T-helper 9 cell (primary cell): ENCODE data around the gene KRTAP12-1.

Experiments
- DNase-seq: peaks from one replicate; pipeline ENCODE4 v3.0.0-alpha.2; 2020

KRTAP12-1 gene

DNA sequence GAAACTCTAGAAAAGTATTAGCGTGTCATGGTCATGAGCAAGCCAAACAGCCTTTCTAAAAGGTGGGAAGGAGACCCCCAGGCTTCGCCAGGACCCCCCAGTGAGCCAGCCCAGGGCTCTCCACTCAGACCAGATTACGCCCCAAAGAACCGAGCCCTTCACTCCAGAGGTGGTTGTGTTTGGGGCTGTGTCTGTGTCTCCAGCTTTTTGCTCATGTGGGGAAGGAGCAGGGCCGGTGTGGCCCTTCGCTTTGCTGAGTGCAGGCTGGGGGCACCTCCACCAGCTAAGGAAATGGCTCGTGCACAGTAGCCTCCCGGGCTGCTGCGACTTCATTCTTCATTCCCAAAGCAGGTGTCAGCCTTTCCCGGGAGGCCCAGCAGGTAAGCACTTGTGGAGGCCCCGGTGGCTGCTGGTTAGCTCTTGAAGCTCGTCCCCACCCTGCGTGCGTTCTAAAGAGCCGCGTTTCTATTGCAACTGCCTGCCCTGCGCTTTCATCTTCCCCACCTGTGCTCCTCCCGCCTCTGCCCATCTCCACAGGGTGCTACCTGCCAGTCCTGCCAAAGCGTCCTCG, 28.9 kb upstream of the KRTAP12-1 start:
- DNase-seq: no peak

DNA sequence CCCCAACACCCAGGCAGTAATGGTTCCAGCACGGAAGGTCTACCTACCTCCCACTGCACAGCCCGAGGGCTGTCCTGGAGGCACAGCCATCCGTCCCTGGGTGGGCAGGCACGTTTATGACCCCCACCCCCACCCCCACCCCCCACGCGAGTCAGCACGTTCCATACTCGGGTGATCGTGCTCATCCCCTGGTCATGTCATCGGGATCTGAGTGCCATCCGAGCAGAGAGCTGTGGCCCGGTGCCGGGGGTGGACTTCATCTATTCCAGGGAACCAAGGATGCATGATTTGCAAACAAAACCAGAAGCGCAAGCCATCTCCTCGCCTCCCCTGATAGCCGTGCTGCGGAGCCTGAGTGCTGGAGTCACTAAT, 28.3 kb upstream of the KRTAP12-1 start:
- no peak for DNase-seq

DNA sequence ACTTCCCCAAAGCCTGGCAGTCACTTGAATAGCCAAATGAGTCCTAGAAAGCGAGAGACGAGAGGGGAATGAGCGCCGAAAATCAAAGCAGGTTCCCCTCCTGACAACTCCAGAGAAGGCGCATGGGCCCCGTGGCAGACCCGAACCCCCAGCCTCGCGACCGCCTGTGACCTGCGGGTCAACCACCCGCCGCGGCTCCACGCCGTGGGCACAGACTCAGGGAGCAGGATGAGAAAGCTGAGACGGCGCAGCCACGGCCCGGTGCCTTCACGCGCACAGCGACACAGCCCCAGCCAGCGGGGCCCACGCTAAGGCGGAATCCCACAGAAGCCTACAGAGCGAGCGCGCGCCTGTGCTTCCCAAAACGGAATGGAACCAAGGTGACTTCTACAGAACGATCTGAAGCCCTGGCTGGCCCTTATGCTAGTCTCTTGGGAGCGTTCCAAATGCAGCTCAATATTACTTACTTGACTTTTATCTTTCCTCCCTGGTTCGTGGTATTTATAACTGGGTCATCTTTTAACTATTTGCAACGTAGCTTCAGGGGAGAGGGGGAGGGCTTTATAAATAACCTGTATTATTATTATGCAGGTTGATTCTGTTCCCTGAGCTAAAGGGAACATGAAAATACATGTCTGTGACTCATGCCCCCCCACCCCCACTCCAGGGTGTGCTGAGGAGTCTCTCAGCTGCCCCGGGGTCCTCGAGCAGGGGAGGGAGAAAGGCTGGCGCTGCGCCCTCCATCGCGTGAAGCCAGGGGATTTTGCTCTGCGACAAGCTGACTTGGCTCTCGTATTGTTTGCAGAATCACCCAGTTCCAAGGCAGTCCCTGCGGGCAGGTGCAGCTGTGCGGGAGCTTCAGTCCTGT, 27.7 kb upstream of the KRTAP12-1 start:
- DNase-seq: no peak

DNA sequence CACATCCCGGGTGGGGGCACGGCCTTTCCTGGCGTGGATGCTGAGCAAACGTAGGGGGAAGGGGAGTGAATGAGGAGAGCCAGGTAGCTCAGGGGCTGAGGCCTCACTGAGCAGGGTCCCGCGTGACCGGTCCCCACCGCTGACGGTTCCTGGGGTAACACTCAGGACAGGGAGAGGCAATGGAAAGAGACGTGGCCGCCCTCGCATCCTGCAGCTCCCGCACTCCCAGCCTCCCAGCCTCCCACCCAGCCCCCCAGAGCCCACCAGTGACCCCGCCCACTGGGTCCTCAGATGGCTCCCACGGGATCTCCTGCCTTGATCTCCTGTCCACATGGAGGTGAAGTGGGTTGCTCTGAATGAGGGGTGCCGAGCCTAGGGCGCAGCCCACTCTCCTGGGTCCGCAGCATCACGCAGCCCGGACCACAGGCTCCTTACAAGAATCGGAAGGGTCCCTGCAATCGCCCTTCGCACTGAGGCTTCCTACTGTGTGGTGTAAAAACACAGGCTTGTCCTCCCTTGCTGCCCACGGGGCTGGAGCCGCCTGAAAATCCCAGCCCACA, 27.0 kb upstream of the KRTAP12-1 start:
- no peak for DNase-seq

DNA sequence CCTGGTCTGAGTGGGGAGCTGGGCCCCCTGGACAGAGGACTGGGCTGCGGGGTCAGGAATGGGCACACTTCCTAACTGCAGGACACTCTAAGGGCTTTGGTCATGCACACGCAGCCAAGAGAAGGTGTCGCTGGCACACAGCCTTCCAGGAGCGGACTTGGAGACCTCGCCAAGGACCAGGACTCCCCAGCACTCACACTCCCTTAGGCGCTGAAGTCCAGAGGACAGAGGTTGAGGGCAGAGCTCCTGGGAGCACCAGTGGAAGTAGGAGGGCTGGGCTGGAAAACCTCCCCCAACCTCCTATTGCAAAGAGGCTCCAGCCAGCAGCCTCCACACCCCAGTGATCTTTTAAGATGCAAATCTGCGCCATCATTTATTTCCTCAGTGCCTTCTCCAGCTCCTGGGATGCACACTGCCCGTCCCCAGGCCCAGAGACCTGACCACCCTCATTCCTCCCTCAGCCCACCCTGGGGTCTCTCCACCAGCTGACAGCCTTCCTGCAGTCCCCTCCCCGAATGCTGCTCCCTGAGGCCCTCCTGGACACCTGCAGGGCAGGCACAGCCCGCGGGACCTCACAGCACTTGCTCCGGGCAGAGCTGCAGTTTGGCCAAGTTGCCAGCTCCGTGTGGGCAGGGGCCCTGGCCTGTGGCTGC, 26.4 kb upstream of the KRTAP12-1 start:
- no peak for DNase-seq

DNA sequence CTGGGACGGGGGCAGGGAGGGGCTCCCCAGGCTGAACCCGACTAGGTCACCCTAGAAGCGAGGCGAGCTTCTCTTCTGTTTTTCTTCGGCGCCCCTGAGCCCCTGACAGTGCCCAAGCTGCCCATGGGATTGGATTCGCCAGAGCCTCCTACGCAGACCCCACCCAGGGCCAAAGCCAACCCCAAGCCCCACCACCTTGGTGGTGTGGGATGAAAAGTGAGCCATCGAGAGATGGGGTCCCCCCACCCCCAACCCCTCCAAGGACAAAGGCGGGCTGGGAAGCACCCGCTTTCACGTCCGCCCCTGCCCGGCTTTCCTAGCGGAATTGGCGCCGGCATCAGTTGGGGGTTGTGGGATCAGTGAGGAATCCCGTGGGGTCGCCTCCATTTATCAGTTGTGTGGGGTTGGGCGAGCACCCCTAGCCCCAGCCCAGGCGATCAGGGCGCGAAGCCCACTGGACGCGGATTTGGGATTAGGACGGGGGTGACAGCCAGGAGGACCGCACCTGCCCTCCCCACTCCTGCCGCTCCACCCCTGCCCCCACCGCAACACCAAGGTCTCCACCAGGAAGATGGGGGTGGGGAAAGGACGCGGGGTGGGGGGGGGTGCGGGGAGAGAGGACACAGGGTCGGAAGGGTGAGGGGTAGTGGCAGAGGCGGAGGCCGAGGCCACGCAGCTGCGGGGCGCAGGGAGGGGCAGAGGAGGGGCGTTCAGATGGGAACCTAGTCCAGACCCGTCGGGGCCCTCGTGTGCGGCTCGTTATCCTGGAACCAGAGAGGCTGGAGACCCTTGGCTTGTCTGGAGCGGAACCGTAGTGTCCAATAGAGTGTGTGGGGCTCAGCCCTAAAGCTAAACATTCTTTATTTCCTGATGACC, 25.0 kb upstream of the KRTAP12-1 start:
- DNase-seq: no peak

DNA sequence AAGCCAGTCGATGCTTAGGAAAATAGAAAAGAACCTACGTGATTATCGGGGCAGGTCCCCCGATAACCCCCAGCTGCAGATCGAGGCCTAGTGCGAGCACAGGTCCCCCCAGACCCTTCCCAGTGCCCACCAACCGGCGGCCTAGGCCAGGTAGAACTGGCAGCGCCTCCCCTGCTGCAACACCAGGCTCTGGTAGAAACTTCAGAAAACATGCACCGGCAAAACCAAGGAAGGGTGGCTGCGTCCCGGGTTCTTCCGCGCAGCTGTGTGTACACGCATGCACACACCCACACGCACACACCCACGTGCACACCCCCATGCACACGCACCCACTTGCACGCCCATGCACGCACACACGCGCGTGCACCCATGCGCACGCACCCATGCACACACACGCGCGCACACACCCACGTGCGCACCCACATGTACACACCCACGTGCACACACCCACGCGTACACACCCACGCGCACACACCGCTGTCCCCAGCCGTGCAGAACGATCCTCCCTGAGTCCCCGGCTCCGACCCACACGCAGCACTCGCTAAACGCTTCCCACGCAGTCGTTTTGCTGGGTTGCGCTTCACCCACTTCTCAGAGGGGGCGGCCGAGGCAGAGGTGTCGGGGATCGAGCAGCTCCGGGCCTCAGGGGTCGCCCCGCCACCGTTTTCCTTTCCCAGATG, 24.2 kb upstream of the KRTAP12-1 start:
- DNase-seq: no peak

- DNase-seq: no peak
Measured at GRCh38 chr21:44704636-44705001, 22.7 kb upstream of the KRTAP12-1 start.

GRCh38 chr21:44703731-44704635, 22.0 kb upstream of the KRTAP12-1 start:
- DNase-seq: no peak

DNA sequence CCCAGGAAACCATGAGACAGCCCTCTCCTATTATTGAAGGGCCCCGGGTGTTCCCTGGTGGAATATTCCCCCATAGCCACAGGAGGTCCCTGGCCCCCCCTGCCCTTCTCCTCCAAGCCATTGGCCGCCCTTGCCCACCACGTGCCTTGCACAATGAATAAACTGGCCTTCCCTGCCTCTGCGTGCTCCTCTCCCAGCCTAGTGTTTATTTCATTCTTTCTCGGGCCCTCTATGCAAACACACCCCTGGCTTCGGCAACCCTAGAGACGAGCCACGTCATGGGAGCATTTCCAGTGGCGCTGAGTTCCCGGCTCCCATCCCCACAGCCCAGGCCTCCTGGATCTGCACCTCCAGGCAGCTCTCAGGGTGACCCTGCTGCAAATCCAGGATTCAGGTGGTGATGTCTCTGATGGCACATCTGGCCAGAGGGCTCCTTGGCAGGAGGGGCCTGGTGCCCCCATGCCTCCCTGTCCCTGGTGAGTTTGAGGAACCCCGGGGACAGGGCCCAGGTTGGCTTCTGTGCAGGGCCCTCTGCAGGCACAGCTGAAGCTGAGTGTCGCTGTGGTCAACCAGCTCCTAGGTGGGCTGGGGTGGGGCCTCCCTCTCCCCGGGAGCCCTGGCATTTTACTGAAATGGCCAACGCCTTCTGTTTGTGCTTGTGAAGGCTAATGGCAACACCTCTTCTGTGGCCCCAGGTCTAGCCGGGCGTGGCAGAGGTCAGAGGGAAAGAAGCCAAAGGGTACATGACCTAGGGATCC, 21.2 kb upstream of the KRTAP12-1 start:
- no peak for DNase-seq

- DNase-seq: no peak
Measured at GRCh38 chr21:44702111-44702972, 20.4 kb upstream of the KRTAP12-1 start.

DNA sequence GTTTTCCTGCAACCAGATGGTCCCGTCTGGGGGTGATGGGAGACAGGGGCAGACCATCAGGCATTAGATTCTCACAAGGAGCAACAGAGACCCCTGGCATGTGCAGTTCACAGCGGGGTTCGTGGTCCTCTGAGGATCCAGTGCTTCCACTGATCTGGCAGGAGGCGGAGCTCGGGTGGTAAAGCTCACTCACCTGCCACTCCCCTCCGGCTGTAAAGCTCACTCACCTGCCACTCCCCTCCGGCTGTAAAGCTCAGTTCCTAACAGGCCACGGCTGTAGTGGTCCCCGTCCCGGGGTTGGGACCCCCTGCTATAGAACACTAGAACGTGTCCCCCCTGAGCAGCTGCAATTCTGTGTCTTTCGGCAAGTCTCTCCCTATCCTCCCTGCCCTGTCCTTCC, 19.6 kb upstream of the KRTAP12-1 start:
- DNase-seq: no peak

GRCh38 chr21:44701023-44701400, 19.0 kb upstream of the KRTAP12-1 start:
- no peak for DNase-seq

DNA sequence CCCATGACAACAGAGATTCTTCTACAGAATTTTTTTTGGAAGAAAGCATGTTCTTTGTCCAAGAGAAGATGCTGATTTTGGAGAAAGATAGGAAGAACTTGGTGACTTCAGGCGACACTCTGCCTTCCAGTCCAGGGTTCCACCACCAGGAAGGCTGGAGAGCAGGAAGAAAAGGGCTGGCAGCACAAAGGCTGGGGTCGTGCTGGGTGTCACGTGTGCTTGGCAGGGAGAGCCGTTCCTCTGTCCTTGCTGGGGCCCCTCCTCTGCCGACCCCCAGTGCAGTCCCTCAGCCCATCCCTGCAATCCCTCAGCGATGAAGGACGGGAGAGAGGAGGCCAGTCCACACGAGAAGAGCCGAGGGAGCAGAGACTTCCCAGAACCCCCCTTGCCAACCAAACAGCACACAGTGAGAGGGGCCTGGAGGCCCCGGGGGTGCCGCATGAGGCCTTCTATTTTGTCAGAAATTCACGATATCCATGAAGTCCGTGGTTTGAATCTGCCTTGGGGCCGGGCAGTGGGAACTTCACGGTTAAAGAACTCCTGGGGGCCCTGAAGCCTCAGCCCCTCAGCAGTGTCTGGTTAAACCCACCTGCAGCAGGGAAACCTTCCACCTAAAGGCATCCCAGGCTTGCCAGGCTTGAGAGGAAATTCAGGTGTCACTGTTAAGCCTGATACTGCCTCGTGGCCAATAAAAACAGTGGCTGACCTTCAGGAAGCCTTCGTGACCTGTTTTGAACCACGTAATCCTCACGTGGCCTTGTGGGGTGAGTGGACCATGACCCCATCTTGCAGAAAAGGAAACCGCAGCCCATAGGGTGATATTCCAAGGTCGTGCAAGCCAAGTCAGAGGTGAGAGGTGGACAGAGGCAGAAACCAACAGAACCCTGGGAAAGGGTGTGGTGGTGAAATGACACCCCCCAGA, 18.4 kb upstream of the KRTAP12-1 start:
- DNase-seq: no peak

- no peak for DNase-seq
Measured at GRCh38 chr21:44699502-44700001, 17.6 kb upstream of the KRTAP12-1 start.

DNA sequence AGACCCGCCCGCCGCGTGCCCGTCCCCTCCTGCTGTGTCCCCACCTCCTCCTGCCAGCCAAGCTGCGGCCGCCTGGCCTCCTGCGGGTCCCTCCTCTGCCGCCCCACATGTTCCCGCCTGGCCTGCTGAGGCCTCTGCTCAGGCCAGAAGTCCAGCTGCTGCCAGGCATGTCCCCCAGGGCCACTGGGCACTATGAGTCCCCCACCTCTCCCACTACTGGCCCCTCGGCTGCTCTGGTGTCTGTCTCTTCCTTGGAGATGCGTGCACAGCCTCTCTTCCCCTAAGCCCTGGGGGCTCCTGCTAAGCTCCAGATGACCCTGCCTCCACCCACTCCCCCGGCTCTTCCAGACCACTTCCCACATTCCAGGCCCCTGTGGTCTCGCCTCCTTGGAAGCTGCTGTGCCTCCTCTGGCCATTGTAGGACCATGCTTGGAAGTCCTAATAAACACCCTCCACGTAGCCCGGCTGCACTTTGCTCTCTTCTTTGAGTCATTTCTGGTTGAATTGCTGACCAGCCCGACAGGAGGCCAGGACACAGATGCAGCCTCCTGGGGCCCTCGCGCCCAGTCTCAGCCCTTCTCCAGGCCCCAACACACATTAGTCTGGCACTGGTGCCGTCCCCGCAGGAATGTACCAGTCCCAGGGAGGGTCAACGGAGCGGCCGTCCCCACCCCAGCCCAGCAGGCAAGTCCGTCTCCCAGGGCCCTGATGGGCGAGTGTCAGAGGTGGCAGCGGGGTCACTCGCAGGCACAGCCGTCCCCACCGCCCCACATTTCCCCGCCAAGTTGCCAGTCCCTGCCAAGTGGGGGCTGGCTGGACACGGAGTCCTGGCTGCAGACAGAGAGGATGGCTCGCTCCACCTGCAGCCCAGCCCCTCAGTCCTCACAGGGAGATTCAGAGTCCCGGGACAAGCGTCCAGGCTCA, 16.1 kb upstream of the KRTAP12-1 start:
- no peak for DNase-seq
